Measurements from ENCODE around the gene PCDHB15.
"Not testable (repeated sequence)": the region's sequence is repeated elsewhere in the genome, so short reads cannot be mapped to it uniquely, and the experiment has no call there.

Gene PCDHB15

DNA sequence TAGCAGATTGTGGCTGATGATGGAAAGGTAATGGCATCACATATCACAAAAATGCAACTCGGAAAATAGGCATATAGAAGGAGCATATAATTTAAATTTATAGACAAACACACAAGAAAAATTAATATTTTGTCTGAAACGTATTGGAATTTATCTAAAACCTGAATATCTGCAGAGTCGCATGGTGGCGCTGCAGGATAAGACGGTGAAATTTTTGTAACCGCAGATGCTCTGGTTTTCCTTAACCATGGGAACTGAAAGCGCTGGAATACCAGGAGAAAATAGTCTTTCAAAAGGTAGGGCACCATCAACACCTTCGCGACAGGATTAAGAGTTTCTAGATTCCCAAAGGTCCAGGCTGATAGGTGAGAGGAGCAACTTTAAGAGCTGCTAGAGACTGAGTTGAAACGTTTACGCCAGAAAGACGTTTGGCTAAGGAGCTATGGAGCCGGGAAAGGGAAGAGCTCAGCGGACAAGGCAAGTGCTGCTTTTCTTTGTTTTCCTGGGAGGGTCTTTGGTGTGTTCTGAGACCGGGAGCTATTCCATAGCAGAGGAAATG, 11.0 kb upstream of the PCDHB15 start:
- Mint-ChIP-seq H3K27ac (no peak overlapping the region), H3K36me3 (no peaks in the 10 kb centered on the region), H3K4me3 (no peak overlapping the region), H3K4me1 (no peaks in the 10 kb centered on the region), H3K9me3 (peaks cover 16% of the 10 kb centered on the region)
- DNase-seq (ENCODE audit: low spot score in 2 of 2) = no peak
- ATAC-seq = no peak

DNA sequence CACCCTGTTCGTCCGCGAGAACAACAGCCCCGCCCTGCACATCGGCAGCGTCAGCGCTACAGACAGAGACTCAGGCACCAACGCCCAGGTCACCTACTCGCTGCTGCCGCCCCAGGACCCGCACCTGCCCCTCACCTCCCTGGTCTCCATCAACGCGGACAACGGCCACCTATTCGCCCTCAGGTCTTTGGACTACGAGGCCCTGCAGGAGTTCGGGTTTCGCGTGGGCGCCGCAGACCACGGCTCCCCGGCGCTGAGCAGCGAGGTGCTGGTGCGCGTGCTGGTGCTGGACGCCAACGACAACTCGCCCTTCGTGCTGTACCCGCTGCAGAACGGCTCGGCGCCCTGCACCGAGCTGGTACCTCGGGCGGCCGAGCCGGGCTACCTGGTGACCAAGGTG, 9.3 kb upstream of the PCDHB15 start:
- H3K9me3 Mint-ChIP-seq = peaks cover 22% of the 10 kb centered on the region
- ATAC-seq; DNase-seq (ENCODE audit: low spot score in 2 of 2); H3K4me3 Mint-ChIP-seq; H3K27ac Mint-ChIP-seq; H3K36me3 Mint-ChIP-seq; H3K4me1 Mint-ChIP-seq: not testable (repeated sequence)

DNA sequence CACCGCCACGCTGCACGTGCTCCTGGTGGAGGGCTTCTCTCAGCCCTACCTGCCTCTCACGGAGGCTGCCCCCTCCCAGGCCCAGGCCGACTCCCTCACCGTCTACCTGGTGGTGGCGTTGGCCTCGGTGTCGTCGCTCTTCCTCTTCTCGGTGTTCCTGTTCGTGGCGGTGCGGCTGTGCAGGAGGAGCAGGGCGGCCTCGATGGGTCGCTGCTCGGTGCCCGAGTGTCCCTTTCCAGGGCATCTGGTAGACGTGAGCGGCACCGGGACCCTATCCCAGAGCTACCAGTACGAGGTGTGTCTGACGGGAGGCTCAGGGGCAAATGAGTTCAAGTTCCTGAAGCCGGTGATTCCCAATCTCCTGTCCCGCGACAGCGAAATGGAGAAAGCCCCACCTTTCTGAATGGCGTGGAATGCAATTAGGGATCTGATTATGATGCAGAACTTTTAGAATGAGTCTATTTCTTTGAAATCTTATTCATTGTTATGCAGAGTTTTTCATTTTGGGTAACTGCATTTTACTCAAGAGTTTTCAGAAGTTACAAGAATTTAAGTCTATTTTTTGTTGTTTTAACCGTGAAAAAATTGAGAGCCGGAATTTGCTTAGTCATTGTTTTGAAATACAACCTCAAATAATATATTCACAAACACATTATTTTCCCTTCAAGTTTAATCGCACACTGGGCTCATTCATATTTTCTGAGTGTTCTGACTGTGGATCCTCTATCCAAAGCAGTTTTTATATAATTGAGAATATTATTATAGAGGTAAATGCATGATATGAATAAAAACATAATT, 8.5 kb upstream of the PCDHB15 start:
- Mint-ChIP-seq H3K36me3 (no peaks in the 10 kb centered on the region), H3K4me3 (no peak overlapping the region), H3K9me3 (peaks cover 19% of the 10 kb centered on the region), H3K4me1 (no peaks in the 10 kb centered on the region), H3K27ac (no peak overlapping the region)
- ATAC-seq = no peak
- DNase-seq (ENCODE audit: low spot score in 2 of 2) = no peak

DNA sequence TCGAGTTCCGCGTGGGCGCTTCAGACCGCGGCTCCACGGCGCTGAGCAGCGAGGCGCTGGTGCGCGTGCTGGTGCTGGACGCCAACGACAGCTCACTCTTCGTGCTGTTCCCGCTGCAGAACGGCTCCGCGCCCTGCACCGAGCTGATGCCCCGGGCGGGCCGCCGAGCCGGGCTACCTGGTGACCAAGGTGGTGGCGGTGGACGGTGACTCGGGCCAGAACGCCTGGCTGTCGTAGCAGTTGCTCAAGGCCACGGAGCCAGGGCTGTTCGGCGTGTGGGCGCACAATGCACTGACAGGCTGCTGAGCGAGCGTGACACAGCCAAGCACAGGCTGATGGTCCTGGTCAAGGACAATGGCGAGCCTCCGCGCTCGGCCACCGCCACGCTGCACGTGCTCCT, 3.7 kb upstream of the PCDHB15 start:
- no peaks in the 10 kb centered on the region for H3K36me3 Mint-ChIP-seq
- H3K27ac Mint-ChIP-seq = no peak overlapping the region
- no peak overlapping the region for H3K4me3 Mint-ChIP-seq
- peaks cover 4% of the 10 kb centered on the region for H3K4me1 Mint-ChIP-seq
- DNase-seq (ENCODE audit: low spot score in 2 of 2) (no peak), ATAC-seq (no peak)
- peaks cover 23% of the 10 kb centered on the region for H3K9me3 Mint-ChIP-seq

DNA sequence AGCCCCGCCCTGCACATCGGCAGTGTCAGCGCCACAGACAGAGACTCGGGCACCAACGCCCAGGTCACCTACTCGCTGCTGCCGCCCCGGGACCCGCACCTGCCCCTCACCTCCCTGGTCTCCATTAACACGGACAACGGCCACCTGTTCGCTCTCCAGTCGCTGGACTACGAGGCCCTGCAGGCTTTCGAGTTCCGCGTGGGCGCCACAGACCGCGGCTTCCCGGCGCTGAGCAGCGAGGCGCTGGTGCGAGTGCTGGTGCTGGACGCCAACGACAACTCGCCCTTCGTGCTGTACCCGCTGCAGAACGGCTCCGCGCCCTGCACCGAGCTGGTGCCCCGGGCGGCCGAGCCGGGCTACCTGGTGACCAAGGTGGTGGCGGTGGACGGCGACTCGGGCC, 1.8 kb downstream of the PCDHB15 start:
- H3K27ac Mint-ChIP-seq; H3K4me1 Mint-ChIP-seq; ATAC-seq; H3K36me3 Mint-ChIP-seq; H3K4me3 Mint-ChIP-seq; DNase-seq (ENCODE audit: low spot score in 2 of 2): not testable (repeated sequence)
- H3K9me3 Mint-ChIP-seq = peaks cover 28% of the 10 kb centered on the region

DNA sequence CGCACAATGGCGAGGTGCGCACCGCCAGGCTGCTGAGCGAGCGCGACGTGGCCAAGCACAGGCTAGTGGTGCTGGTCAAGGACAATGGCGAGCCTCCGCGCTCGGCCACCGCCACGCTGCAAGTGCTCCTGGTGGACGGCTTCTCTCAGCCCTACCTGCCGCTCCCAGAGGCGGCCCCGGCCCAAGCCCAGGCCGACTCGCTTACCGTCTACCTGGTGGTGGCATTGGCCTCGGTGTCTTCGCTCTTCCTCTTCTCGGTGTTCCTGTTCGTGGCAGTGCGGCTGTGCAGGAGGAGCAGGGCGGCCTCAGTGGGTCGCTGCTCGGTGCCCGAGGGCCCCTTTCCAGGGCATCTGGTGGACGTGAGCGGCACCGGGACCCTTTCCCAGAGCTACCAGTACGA, 2.2 kb downstream of the PCDHB15 start:
- ATAC-seq; H3K4me3 Mint-ChIP-seq; H3K4me1 Mint-ChIP-seq; H3K36me3 Mint-ChIP-seq; H3K27ac Mint-ChIP-seq; DNase-seq (ENCODE audit: low spot score in 2 of 2): not testable (repeated sequence)
- peaks cover 27% of the 10 kb centered on the region for H3K9me3 Mint-ChIP-seq

DNA sequence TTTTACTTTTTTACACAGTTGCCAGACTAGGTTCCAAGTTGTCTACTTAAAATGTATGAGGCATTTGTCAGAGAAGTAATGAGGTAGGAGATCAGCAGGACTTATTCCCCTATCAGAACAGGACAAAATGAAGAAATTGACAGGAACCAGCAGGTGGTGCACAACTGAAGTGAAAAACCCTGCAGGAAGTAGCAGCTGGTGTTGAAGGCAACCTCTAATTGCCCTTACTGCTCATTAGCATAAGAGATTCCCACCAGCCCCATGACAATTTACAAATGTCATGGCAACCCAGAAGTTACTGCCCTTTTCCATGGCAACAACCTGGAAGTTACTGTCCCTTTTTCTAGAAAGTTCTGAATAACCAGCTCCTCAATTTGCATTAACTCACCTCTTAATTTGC, 5.4 kb downstream of the PCDHB15 start:
- Mint-ChIP-seq H3K4me3 (no peak overlapping the region), H3K9me3 (peaks cover 28% of the 10 kb centered on the region), H3K4me1 (no peaks in the 10 kb centered on the region), H3K36me3 (no peaks in the 10 kb centered on the region), H3K27ac (no peak overlapping the region)
- no peak for ATAC-seq
- no peak for DNase-seq (ENCODE audit: low spot score in 2 of 2)

DNA sequence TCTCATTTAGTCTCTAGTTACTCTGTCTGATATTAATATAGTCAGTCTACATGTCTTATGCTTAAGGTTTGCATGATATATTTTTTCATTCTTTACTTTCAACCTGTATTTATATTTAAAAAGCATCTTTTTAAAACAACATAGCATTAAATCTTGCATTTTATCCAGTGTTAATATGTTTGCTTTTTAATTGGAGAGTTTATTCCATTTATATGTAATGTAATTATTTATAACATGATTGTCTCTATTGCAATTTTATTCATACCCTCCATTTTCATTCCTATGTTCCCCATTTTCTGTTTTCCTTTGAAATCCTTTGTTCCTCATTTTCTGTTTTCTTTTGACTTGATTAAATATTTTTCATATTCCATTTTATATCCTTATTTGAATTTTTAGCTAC, 13.3 kb downstream of the PCDHB15 start:
- DNase-seq (ENCODE audit: low spot score in 2 of 2) (no peak), ATAC-seq (no peak)
- no peaks in the 10 kb centered on the region for H3K36me3 Mint-ChIP-seq

DNA sequence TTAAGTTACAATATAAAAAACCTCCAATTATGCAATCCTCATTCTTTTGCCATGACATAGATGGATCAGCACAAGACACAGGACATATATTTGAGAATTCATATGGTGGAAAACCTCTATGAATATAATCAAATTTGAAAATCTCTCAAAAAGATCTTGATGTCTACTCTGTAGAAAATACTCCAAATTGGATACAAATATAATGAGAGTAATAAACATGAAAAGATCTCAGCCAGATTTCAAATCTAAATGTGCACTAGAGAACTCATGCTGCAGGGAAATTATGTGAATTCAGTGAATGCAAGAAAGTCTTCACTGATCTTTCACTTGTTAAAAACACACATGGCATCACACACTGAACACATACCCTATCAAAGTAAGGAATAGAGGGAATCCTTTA, 13.8 kb downstream of the PCDHB15 start:
- Mint-ChIP-seq H3K27ac (no peak overlapping the region), H3K36me3 (no peaks in the 10 kb centered on the region), H3K4me1 (no peaks in the 10 kb centered on the region), H3K4me3 (no peak overlapping the region), H3K9me3 (peaks cover 48% of the 10 kb centered on the region)
- DNase-seq (ENCODE audit: low spot score in 2 of 2) (no peak), ATAC-seq (no peak)

More for the DNA sequence above, 13.3 kb downstream of the PCDHB15 start:
- no peak overlapping the region for H3K27ac Mint-ChIP-seq
- peaks cover 46% of the 10 kb centered on the region for H3K9me3 Mint-ChIP-seq
- H3K4me3 Mint-ChIP-seq = no peak overlapping the region
- no peaks in the 10 kb centered on the region for H3K4me1 Mint-ChIP-seq

DNA sequence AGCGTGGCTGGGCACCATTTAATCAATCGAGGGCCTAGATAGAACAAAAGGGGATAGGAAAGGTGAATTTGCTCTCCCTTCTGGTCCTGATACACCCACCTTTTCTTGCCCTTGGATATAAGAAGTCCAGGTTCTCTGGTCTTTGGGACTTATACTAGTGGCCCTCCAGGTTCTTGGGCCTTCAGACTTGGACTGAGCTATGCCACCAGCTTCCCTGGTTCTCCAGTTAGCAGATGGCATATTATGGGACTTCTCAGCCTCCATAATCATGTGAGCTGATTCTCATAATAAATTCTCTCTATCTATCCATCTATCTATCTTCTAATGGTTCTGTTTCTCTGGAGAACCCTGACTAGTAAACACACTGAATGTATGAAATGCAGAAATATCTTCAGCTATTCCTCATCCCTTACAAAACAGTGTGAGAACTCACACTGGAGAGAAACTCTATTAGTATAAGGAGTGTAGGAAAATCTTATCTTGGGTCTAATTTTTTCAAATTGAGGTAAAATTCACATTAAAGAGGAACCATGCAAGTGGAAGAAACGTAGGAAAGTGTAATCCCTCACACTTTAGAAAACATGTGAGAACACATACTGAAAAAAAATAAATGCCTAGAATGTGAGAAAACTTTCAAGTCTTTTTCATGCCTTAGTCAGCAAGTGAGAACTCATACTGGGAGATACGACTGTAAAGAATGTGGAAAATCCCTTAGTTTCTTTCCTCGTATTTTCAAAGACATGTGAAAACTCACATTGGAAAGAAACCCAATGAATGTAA, 15.5 kb downstream of the PCDHB15 start:
- Mint-ChIP-seq H3K36me3 (no peaks in the 10 kb centered on the region), H3K4me3 (no peak overlapping the region), H3K27ac (no peak overlapping the region), H3K9me3 (peaks cover 46% of the 10 kb centered on the region), H3K4me1 (no peaks in the 10 kb centered on the region)
- ATAC-seq (no peak), DNase-seq (ENCODE audit: low spot score in 2 of 2) (no peak)

DNA sequence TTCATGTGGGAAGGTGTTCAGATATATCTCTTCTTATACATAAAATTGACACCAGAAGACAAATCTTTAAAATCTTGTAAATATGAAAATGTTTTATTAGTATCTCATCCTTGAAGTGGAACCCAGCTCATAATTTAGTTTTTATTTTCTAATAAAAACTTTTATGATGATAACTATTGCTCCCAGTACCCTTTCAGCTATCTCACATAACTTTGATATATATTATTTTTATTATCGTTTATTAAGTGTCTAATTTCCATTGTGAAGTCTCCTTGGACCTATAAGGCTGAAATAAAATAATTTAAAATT, 16.0 kb downstream of the PCDHB15 start:
- H3K9me3 Mint-ChIP-seq = peaks cover 49% of the 10 kb centered on the region
- DNase-seq (ENCODE audit: low spot score in 2 of 2) (no peak), ATAC-seq (no peak)
- no peaks in the 10 kb centered on the region for H3K36me3 Mint-ChIP-seq
- no peak overlapping the region for H3K27ac Mint-ChIP-seq
- no peak overlapping the region for H3K4me3 Mint-ChIP-seq
- no peaks in the 10 kb centered on the region for H3K4me1 Mint-ChIP-seq

DNA sequence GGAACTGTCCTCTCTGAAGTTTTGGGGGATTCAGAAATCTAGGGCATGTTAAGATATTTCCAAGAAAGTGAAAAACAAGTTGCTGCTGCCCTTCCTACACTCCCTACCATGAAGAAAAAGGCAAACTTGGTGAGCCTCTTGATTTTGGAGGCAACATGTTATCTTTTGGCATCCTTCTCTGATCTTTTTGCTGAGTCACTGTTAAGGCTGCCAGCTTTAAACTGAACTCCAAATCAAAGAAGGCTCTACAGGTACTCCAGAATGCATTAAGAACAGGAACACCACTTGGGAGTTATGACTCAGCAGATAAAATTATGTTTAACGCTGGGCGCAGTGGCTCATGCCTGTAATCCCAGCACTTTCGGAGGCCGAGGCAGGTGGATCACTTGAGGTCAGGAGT, 24.0 kb downstream of the PCDHB15 start:
- Mint-ChIP-seq H3K9me3 (peaks cover 38% of the 10 kb centered on the region), H3K36me3 (no peaks in the 10 kb centered on the region), H3K4me3 (no peak overlapping the region), H3K4me1 (no peaks in the 10 kb centered on the region), H3K27ac (no peak overlapping the region)
- DNase-seq (ENCODE audit: low spot score in 2 of 2) (no peak), ATAC-seq (no peak)

DNA sequence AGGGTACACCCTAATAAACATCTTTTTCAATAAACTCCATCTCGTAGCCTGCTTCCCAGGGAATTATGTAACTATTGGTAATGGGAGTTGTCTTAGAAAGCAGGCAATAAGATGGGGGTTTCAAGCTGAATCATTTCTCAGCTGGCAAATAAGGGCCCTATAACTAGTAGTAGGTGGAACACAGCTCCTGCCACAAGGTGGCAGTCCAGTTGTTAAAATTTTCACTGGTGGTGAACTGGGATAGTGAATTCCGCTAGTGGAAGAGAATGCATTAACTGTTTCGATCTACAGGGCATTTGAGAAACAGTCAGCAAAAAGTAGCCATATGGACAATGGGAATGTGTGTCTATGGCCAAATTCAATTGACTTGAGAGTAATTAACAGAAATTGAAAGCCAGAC, 27.7 kb downstream of the PCDHB15 start:
- Mint-ChIP-seq H3K27ac (no peak overlapping the region), H3K9me3 (peaks cover 33% of the 10 kb centered on the region), H3K36me3 (no peaks in the 10 kb centered on the region), H3K4me1 (no peaks in the 10 kb centered on the region), H3K4me3 (no peak overlapping the region)
- DNase-seq (ENCODE audit: low spot score in 2 of 2) (no peak), ATAC-seq (no peak)

DNA sequence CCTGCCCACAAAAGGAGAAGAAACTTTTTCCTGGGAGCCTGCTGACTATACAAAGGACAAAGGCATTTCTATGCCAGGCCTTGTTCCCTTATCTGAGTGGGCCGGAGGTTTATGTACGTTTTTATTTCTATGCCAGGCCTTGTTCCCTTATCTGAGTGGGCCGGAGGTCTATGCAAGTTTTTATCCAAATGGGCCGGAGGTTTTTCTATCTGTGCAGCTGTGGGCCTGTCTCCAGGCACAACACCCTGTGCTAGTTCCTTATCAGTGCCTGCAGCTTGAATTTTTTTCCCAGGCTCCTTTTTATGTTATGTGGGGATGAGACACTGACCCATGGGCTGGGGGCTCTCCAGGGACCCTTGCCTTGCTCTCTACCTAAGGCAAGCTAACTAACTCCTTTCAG, 53.2 kb downstream of the PCDHB15 start:
- no peaks in the 10 kb centered on the region for H3K4me1 Mint-ChIP-seq
- no peak overlapping the region for H3K27ac Mint-ChIP-seq
- no peaks in the 10 kb centered on the region for H3K36me3 Mint-ChIP-seq
- no peak for ATAC-seq
- H3K9me3 Mint-ChIP-seq = peaks cover 30% of the 10 kb centered on the region
- no peak overlapping the region for H3K4me3 Mint-ChIP-seq
- no peak for DNase-seq (ENCODE audit: low spot score in 2 of 2)

All from stimulated activated effector memory CD8-positive, alpha-beta T cell treated with anti-CD3 and anti-CD28 coated beads, Interleukin-12 subunit alpha, Interleukin-12 subunit beta, amount 100 ng/mL, for 72 hours (primary cell).